Rectal smooth muscle tissue (tissue), 1 donor: ENCODE measurements around the gene NMBR.
"Not testable (repeated sequence)": the region's sequence is repeated elsewhere in the genome, so short reads cannot be mapped to it uniquely, and the experiment has no call there.

ENCODE experiments used
- H3K27ac ChIP-seq: one replicate; pipeline ENCODE4 v1.7.0; 2013; ENCODE audit warnings: low read depth, low read length, inconsistent platforms
- H3K27me3 ChIP-seq: one replicate; pipeline ENCODE4 v1.7.0; 2013; ENCODE audit warnings: low read length; ENCODE audit not compliant: control insufficient read depth, insufficient read depth
- H3K36me3 ChIP-seq: one replicate; pipeline ENCODE4 v1.7.0; 2013; ENCODE audit warnings: low read length; ENCODE audit not compliant: control insufficient read depth, insufficient read depth
- H3K4me1 ChIP-seq: one replicate; pipeline ENCODE4 v1.7.0; 2013; ENCODE audit warnings: low read length; ENCODE audit not compliant: control insufficient read depth, insufficient read depth
- H3K4me3 ChIP-seq: one replicate; pipeline ENCODE4 v1.7.0; 2013; ENCODE audit warnings: low read length
- H3K9ac ChIP-seq: one replicate; pipeline ENCODE4 v1.7.0; 2013; ENCODE audit warnings: low read length

The NMBR gene

DNA sequence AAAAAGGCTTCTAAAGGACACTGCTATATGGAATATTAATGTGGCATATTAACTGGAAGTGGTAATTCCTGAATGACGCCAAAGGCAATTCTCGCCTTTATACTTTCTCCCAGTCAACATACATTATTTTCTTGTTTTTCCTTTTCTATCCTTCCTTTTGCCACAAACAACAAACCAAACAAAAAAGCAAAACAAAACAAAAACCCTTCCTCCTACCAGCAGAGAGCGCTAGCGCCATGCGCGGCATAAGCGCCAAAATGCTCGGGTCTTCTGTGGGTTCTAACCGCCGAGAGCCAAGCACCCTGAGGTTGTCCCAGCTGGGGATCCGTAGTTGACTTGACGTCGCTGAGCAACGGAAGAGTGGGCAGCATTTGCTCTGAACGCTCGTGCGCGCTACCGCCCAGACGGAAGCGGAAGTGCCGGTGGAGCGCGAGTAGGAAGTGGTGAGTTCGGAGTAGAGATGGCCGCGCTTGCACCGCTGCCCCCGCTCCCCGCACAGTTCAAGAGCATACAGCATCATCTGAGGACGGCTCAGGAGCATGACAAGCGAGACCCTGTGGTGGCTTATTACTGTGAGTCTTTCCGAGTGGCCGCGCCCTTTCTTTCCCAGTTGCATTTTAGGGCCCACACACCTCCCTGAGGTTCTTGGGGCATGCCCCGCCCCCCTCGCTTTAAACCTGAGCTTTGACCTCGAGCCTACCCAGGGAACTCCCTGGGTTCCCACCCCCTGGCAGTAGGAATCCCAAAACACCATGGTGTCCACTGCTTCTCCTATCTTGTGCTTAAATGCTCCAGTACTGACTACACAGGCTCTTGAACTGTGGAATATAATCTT is at the start of gene NMBR, which contains the start of gene VTA1:
NMBR (minus strand) TSS at position 295 of the 835 bp plus-strand sequence. CDS start 58,464 bp downstream, outside the sequence.
VTA1 (plus strand) TSS at position 436 of the 835 bp plus-strand sequence; CDS start at position 461, 25 bp downstream.
- Histone ChIP-seq H3K4me1 (peaks cover 12% of the 10 kb centered on the region), H3K4me3 (peak within 1 kb of the TSS; percentile 98), H3K27me3 (no peaks in the 10 kb centered on the region), H3K36me3 (no peaks in the 10 kb centered on the region), H3K27ac (peak within 1 kb of the TSS; percentile 34), H3K9ac (peak within 1 kb of the TSS; percentile 84)

DNA sequence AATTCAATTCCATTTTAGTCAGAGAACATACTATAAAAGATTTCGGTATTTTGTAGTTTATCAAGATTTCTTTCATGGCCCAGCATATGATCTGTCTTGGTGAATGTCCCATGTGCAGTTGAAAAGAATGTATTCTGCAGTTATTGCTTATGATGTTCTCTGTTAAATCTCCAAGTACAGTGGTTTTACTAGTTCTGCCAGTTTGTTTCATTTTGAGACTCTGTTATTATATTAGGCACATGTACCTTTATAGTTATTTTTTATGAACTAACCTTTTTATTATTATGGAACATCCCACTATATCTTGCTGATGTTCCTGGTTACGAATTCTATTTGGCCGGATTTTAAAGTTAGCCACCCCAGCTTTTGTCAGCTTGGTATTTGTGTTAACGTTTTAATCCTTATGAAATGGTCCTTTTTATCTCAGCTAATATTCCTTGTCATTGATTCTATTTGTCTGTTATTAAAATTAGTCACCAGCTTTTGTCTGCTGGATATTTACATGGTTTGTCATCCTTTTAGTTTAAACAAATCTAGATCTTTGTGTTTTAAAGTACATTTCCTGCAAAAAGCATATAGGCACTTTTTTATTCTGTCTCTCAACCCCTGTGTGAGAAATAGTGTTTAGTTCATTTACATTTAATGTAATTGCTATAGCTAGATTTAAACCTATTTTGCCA is 49.1 kb upstream of the NMBR start:
- H3K4me3 ChIP-seq: no peak overlapping the region
- no peaks in the 10 kb centered on the region for H3K4me1 ChIP-seq
- peaks cover 2% of the 10 kb centered on the region for H3K36me3 ChIP-seq
- no peak overlapping the region for H3K27ac ChIP-seq
- H3K27me3 ChIP-seq: no peaks in the 10 kb centered on the region
- H3K9ac ChIP-seq: no peak overlapping the region

DNA sequence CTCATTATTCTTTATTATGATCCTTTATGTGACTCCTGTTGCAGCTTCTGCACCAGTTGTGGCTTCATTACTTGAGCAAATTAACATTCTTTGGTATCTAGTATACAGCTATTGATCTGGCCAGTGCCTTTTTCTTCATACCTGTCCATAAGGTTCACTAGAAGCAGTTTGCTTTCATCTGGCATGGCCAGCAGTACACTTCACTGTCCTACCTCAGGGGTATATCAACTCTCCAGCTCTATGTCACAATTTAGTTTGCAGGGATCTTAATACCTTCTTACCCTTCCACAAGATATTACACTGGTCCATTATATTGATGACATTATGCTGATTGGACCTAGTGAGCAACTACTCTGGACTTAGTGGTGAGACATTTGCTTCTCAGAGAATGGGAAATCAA is 46.7 kb upstream of the NMBR start:
- Histone ChIP-seq H3K4me1 (no peaks in the 10 kb centered on the region), H3K36me3 (peaks cover 2% of the 10 kb centered on the region), H3K4me3 (no peak overlapping the region)

DNA sequence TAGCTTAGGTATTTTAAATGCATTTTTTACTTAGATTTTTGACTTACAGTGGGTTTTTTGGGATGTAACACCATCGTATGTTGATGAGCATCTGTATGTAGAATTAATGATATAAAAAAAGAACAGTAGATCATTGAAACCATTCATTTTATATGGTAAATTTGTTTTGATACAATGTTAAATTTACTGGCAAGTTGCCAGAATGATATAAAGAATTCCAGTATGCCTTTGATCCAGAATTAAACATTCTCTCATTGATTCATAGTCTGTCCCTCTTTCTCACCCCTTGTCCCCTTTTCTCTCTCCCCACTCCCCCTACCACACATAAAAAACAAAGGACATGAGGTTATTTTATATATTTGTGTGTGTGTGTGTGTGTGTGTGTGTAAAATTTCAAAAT is 45.4 kb upstream of the NMBR start:
- no peak overlapping the region for H3K27ac ChIP-seq
- no peaks in the 10 kb centered on the region for H3K36me3 ChIP-seq
- H3K4me1 ChIP-seq: no peaks in the 10 kb centered on the region
- H3K9ac ChIP-seq: no peak overlapping the region
- H3K4me3 ChIP-seq: no peak overlapping the region
- no peaks in the 10 kb centered on the region for H3K27me3 ChIP-seq

More for the DNA sequence above, 46.7 kb upstream of the NMBR start:
- no peak overlapping the region for H3K9ac ChIP-seq
- H3K27me3 ChIP-seq: no peaks in the 10 kb centered on the region
- no peak overlapping the region for H3K27ac ChIP-seq

DNA sequence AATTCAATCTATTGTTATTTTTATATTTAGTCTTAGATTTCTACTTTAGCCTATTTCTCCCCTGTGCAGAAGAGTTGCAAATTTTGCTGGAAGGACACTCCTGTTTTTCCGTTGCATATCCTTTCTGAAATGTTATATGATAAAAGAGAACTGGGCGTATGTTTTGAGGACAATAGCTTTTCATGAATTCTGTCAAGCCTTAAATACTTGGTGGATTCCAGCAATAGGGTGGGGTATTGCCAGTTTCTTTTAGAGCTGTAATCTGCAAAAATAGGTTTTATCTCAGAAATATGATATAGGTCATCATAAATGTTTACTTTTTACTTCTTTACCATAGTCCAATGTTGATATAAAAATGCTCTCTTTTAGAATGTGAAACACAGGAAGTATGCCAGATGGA is 42.1 kb upstream of the NMBR start:
- H3K36me3 ChIP-seq: no peaks in the 10 kb centered on the region
- H3K4me1 ChIP-seq: no peaks in the 10 kb centered on the region
- no peak overlapping the region for H3K4me3 ChIP-seq
- H3K27me3 ChIP-seq: no peaks in the 10 kb centered on the region
- no peak overlapping the region for H3K27ac ChIP-seq
- no peak overlapping the region for H3K9ac ChIP-seq

DNA sequence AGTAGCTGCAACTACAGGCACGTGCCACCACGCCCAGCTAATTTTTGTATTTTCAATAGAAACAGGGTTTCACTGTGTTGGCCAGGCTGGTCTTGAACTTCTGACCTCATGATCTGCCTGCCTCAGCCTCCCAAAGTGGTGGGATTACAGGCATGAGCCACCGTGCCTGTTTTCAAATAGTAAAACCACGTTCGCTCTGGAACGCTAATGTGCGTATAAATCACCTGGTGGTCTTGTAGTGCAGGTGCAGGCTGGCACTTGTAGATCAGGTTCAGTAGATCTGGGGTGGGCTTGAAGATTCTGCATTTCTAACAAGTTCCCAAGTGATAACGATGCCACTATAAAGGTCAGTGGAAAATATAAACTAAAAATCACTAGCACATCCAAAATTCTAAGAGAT is 41.4 kb upstream of the NMBR start:
- not testable (repeated sequence) for H3K27me3 ChIP-seq, H3K9ac ChIP-seq, H3K4me1 ChIP-seq, H3K27ac ChIP-seq, H3K4me3 ChIP-seq, H3K36me3 ChIP-seq

DNA sequence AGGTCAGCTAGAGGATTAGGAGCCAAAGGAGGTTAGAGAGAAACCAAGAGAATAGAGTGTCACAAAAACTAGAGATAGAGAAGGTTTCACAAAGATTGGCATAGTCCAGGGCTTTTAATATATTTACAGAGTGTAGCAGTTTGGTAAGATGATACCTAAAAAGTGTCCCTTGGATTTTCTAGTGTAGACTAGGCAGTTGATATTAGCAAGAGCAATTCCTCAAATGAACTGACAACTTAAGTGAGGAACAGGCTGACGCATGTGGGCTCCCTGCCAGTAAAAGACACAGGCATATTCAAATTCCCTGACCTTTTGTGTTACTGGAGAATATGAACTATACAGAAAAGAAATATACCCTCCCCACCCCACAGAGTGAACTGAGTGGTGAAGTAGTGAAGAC is 40.3 kb upstream of the NMBR start:
- H3K27ac ChIP-seq: no peak overlapping the region
- H3K27me3 ChIP-seq: no peaks in the 10 kb centered on the region
- no peaks in the 10 kb centered on the region for H3K4me1 ChIP-seq
- H3K9ac ChIP-seq: no peak overlapping the region
- H3K4me3 ChIP-seq: no peak overlapping the region
- H3K36me3 ChIP-seq: no peaks in the 10 kb centered on the region

DNA sequence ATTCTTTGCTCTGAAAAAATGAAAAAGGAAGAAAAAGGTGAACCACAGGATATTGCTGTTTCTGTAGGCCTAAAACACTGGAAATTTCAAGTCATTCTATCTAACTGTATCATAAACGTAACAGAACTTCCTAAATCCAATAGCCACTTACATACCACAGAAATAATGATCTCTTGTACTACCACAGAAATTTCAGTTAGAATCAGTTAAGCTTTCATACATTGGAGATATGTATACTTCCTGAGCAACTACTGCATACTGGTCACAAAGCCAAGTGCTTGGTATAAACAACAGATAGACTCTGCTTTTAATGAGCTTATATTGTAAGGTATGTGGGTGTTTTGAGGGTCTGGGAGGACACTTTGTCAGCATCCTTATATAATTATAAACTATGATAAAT is 38.7 kb upstream of the NMBR start:
- H3K4me1 ChIP-seq: no peaks in the 10 kb centered on the region
- H3K27ac ChIP-seq: no peak overlapping the region
- H3K4me3 ChIP-seq: no peak overlapping the region
- no peaks in the 10 kb centered on the region for H3K36me3 ChIP-seq
- H3K27me3 ChIP-seq: no peaks in the 10 kb centered on the region
- no peak overlapping the region for H3K9ac ChIP-seq

DNA sequence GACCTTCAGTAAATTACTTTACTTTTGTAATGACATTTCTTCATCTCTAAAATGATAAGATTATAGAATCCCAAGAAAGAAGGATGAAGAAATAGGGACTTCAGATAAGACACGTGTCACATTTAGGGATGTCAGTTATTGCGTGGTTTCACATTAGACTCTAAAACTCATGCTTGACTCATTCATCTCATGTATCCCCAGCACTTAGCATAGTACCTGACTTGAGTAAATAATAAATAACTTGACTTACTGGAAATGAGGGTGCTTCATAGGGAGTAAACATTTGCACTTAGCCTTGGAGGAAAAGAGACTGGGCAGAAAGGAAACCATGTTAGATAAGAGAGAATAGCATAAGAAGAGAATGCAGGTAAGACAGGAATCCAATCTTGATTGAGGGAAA is 37.4 kb upstream of the NMBR start:
- no peaks in the 10 kb centered on the region for H3K27me3 ChIP-seq
- no peak overlapping the region for H3K4me3 ChIP-seq
- no peak overlapping the region for H3K27ac ChIP-seq
- H3K9ac ChIP-seq: no peak overlapping the region
- H3K36me3 ChIP-seq: no peaks in the 10 kb centered on the region
- H3K4me1 ChIP-seq: no peaks in the 10 kb centered on the region

DNA sequence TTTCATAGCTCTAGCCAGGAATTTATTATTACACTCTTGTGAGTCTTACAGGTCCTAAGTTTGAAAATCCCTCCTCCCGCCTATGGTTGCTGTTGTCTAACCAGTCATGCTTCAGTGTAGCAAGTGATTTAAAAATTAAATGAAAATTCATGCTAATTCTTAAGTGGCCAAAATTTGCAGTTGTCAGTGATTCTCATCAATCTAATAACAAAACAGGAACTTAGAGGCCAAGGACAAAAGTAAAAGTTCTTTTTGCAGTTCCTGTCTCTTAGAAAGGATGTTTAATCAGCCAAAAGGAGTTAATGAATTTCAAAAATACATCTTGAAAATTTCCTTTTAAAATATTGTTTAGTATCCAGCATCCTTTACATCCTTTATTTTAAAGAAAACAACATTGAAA is 36.4 kb upstream of the NMBR start:
- no peak overlapping the region for H3K27ac ChIP-seq
- H3K36me3 ChIP-seq: no peaks in the 10 kb centered on the region
- no peak overlapping the region for H3K9ac ChIP-seq
- H3K27me3 ChIP-seq: no peaks in the 10 kb centered on the region
- H3K4me3 ChIP-seq: no peak overlapping the region
- H3K4me1 ChIP-seq: no peaks in the 10 kb centered on the region

DNA sequence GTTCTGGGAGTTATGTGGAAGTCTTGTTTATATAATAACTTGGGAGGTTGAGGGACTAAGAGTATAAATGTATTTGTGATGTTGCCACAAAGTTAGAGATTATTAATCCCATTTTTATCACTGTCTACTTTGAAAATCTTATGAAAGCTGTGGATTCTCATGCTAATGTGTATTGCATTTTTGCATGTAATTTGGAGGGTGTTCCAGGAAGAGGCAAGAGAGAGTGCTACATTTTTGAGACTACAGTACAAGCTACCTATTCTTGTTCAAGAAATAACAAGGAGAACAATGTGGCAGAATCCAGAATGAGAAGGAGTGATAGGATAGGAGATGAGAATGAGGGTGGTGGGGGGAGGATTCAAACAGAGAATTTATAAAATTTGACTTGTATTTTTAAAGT is 35.1 kb upstream of the NMBR start:
- no peak overlapping the region for H3K27ac ChIP-seq
- no peaks in the 10 kb centered on the region for H3K4me1 ChIP-seq
- no peak overlapping the region for H3K9ac ChIP-seq
- H3K4me3 ChIP-seq: no peak overlapping the region
- H3K36me3 ChIP-seq: no peaks in the 10 kb centered on the region
- H3K27me3 ChIP-seq: no peaks in the 10 kb centered on the region

DNA sequence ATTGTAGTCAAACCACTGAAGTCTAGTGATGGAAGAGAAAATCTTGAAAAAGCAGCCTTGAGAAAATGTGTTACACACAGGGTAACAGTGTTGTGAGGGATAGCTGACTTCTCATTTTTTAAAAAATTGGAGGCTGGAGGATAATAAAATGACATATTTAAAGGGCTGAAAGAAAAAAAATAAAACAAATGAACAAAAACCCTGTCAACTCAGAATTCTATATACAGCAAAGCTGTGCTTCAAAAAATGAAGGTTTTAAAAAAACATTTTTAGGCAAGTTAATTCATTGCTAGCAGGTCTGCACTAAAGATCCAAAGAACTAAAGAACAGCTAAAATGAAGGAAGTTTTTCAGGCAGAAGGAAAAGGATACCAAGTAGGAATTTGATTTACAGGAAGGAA is 31.2 kb upstream of the NMBR start:
- no peak overlapping the region for H3K27ac ChIP-seq
- no peaks in the 10 kb centered on the region for H3K4me1 ChIP-seq
- H3K9ac ChIP-seq: no peak overlapping the region
- H3K27me3 ChIP-seq: no peaks in the 10 kb centered on the region
- H3K36me3 ChIP-seq: peaks cover 2% of the 10 kb centered on the region
- no peak overlapping the region for H3K4me3 ChIP-seq

DNA sequence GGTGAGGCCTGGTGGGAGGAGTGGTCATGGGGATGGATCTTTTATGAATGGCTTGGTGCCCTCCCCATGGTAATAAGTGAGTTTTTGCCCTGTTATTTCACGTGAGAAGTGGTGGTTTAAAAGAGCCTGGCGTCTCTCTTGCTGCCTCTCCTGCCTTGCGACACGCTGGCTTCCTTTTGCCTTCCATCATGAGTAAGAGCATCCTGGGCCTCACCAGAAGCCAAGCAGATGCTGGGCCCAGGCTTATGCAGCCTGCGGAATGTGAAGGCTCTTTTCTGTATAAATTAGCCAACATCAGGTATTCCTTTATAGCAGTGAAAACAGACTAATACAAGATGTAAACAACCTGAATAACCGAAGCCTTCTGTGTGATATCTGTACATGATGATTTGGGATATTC is 27.8 kb upstream of the NMBR start:
- H3K4me1 ChIP-seq: no peaks in the 10 kb centered on the region
- H3K4me3 ChIP-seq: no peak overlapping the region
- no peaks in the 10 kb centered on the region for H3K27me3 ChIP-seq
- H3K9ac ChIP-seq: no peak overlapping the region
- H3K27ac ChIP-seq: no peak overlapping the region
- peaks cover 2% of the 10 kb centered on the region for H3K36me3 ChIP-seq
